Tibial artery (tissue), 4 donors: Measurements from ENCODE around the gene PRTG.

Source experiments
- DNase-seq, 2 donors: peaks; one replicate each; pipeline ENCODE4 v3.0.0-alpha.2; 2019
- H3K27ac ChIP-seq, 2 donors: fragments of 200-600 bp; sonication (generic) in 1 of 2; 1 replicate in 1 of 2; 2 replicates in 1 of 2; pipeline ENCODE4 v1.5.1; 2018 to 2019; ENCODE audit warnings: mild to moderate bottlenecking in 1 of 2
- H3K27me3 ChIP-seq, 2 donors: fragments of 200-600 bp; sonication (generic) in 1 of 2; one replicate each; pipeline versions ENCODE4 v1.5.1 to v1.6.0; 2016 to 2019
- H3K36me3 ChIP-seq, 3 donors: fragments of 200-600 bp; sonication (generic) in 2 of 3; one replicate each; pipeline ENCODE4 v1.5.1; 2016 to 2019; ENCODE audit warnings: mild to moderate bottlenecking in 2 of 3
- H3K4me1 ChIP-seq, 4 donors: fragments of 200-600 bp; sonication (generic) in 2 of 4; 1 replicate in 3 of 4; 2 replicates in 1 of 4; pipeline ENCODE4 v1.5.1; 2016 to 2019
- H3K4me3 ChIP-seq, 2 donors: fragments of 200-600 bp; sonication (generic) in 1 of 2; 1 replicate in 1 of 2; 2 replicates in 1 of 2; pipeline ENCODE4 v1.5.1; 2018 to 2019; ENCODE audit warnings: mild to moderate bottlenecking in 2 of 2
- H3K9me3 ChIP-seq, 3 donors: fragments of 200-600 bp; sonication (generic) in 1 of 3; one replicate each; pipeline ENCODE4 v1.5.1; 2016 to 2019
- CTCF ChIP-seq, 2 experiments: fragments of 200-600 bp in 1 of 2; fragments of 450-650 bp in 1 of 2; IDR thresholded peaks; one replicate each; pipeline ENCODE4 v1.5.1; 2017 to 2019; ENCODE audit warnings: antibody characterized with exemption in 2 of 2, mild to moderate bottlenecking in 1 of 2, moderate library complexity in 1 of 2
- intact Hi-C: fragments of 100-400 bp; cut with DNase I; formaldehyde crosslinking; loops from one replicate; pipeline ENCODE4 v1.15.0; 2023; ENCODE audit warnings: low total_unique reads

Gene PRTG

DNA sequence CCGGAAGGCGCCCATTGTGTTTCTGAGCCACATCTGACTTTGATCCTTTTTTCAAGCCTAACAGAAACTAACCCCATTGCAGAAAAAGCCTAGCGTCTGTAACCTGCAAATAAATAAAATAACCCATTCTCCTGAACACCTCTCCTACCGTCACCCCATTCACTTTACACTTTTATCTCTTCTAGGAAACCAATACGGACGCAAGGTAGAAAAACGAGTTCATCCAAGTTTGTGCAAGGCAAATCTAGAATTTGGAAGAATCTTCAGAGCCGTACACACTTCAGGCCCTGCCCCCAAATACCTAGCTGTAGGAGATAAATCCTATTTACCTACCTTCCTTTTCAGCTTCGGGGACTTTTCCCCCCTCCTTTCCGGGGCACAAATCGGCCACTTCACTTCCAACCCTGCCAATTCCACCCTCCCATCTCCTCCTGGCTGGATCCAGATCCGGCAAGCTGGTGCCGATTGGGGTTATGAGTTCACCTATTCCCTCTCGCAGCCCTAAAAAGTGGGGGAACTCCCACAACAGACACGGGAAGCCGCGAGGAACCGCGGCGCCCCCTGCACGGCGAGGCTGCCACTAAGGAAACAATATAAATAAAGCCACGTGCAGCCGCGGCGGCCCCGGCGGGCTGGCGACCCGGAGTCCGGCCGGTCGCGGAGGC is 987 bp downstream of the PRTG start:
- no peaks in the 10 kb centered on the region for H3K27me3 ChIP-seq
- TF ChIP-seq CTCF (IDR thresholded peaks at IDR 0.05), result no peak
- peaks cover 0 to 20% (median 12%) of the 10 kb centered on the region in 4 donors for H3K4me1 ChIP-seq
- peak overlapping the region; percentile 22 to 72 for H3K27ac ChIP-seq
- peak overlapping the region; percentile 67 to 94 for H3K4me3 ChIP-seq
- H3K9me3 ChIP-seq, result no peaks in the 10 kb centered on the region
- H3K36me3 ChIP-seq, result no peaks in the 10 kb centered on the region
- intact Hi-C loops, result no loop called here
- no peak for DNase-seq

- intact Hi-C loops, result no loop called here
- H3K27ac ChIP-seq, result no peak overlapping the region
- H3K4me1 ChIP-seq, result peaks cover 0 to 20% (median 12%) of the 10 kb centered on the region in 4 donors
- TF ChIP-seq CTCF (IDR thresholded peaks at IDR 0.05), result no peak
- no peaks in the 10 kb centered on the region for H3K27me3 ChIP-seq
- no peaks in the 10 kb centered on the region for H3K36me3 ChIP-seq
- peak overlapping the region in 1 of 2 donors; percentile 67 for H3K4me3 ChIP-seq
- no peak for DNase-seq
- H3K9me3 ChIP-seq, result no peaks in the 10 kb centered on the region
These were observed 1.7 kb downstream of the PRTG start for GRCh38 chr15:55740981-55741832.

DNA sequence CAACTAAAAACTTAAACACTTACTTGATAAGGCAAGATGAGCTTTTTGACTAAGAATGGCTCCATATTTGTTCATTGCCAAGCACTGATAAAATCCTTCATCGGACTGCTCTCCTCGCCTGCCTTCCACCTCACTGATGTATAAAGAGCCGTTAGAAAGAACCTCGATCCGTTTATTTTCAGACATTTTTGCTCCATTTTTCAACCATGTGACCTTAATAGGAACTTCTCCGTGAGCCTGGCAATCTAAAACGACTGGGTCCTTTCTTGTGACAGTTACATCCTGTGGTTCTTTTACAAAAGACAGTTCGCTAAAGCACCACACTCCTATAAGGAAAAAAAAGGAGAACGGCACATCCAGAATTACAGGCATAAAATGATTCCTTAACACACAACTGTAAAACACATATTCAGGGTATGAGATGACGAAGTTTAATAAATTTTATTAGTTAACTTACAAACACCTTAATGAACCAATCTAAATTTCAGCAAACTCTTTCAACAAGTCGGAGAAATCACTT is 2.5 kb downstream of the PRTG start:
- Histone ChIP-seq H3K36me3 (no peaks in the 10 kb centered on the region), H3K9me3 (no peaks in the 10 kb centered on the region), H3K4me3 (no peak overlapping the region), H3K27me3 (no peaks in the 10 kb centered on the region), H3K27ac (no peak overlapping the region), H3K4me1 (peaks cover 0 to 20% (median 12%) of the 10 kb centered on the region in 4 donors)
- TF ChIP-seq CTCF (IDR thresholded peaks at IDR 0.05), result no peak
- intact Hi-C loops, result no loop called here
- DNase-seq, result no peak

GRCh38 chr15:55739641-55740040 is 3.3 kb downstream of the PRTG start:
- peaks cover 0 to 20% (median 12%) of the 10 kb centered on the region in 4 donors for H3K4me1 ChIP-seq
- no peak overlapping the region for H3K27ac ChIP-seq
- H3K4me3 ChIP-seq, result no peak overlapping the region
- no peak for TF ChIP-seq CTCF (IDR thresholded peaks at IDR 0.05)
- intact Hi-C loops, result no loop called here
- H3K36me3 ChIP-seq, result no peaks in the 10 kb centered on the region
- DNase-seq, result no peak
- no peaks in the 10 kb centered on the region for H3K27me3 ChIP-seq
- H3K9me3 ChIP-seq, result no peaks in the 10 kb centered on the region

DNA sequence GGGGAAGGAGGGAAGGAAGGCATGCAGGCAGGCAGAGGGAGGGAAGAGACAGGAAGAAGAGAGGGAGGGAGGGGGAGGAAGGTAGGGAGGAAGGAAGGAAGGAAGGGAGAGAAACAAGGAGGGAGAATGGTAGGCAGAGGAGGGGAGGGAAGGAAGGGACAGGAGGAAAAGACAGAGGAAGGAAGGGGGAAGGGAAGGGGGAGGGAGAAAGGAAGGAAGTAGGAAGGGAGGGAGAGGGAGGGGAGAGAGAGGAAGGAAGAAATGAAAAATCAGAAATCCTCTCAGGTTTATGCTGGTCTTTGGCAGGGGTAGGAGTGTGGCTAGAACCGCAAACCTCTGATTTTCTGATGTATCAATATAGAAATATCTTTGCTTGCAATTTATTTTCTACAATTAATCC is 4.2 kb downstream of the PRTG start:
- intact Hi-C loops, result no loop called here
- Histone ChIP-seq H3K27me3 (no peaks in the 10 kb centered on the region), H3K4me3 (no peak overlapping the region), H3K36me3 (no peaks in the 10 kb centered on the region), H3K27ac (no peak overlapping the region), H3K4me1 (peaks cover 0 to 20% (median 12%) of the 10 kb centered on the region in 4 donors), H3K9me3 (no peaks in the 10 kb centered on the region)
- TF ChIP-seq CTCF (IDR thresholded peaks at IDR 0.05), result no peak
- DNase-seq, result no peak
